Measurements from ENCODE around the gene DDX60. TPM values are rescaled to one million over a fixed set of nuclear protein-coding genes. Genes with fewer than 3 reads are reported as not detected.
A peak's percentile ranks its signal among the peaks of the same experiment; 100 is the strongest.
"Not testable (repeated sequence)": the region's sequence is repeated elsewhere in the genome, so short reads cannot be mapped to it uniquely, and the experiment has no call there.

The DDX60 gene
- total RNA-seq, 2 donors from 2014 or later = 14.3 to 38.4 TPM

GRCh38 chr4:168240821-168241220, 77.7 kb downstream of the DDX60 start:
- no peak for ATAC-seq (replicated peaks in 1 of 2)
- H3K36me3 Mint-ChIP-seq (ENCODE audit: insufficient read depth in 2 of 2) = peaks cover 24 to 28% of the 10 kb centered on the region in 2 donors
- H3K4me3 Mint-ChIP-seq = no peak overlapping the region

DNA sequence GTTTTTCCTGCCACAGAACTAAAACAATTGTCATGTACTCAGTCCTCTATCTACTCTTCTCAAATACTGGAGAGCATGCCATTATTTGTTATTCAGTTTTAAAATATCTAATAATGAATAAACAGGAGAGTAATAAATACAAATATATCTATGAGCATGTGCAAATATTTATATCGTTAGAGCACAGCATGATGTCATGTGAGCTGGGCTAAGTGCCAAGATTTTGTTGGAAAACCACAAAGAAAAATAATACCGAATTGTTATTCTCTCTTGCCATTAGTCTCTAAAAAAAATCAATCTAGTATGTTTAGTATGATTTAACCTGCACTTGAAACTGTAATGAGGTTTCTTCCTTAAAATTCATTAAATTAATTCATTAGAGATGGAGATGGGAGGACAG, 97.3 kb downstream of the DDX60 start:
- Mint-ChIP-seq H3K36me3 (ENCODE audit: insufficient read depth in 2 of 2) (peaks cover 9 to 12% of the 10 kb centered on the region in 2 donors), H3K27me3 (ENCODE audit: low read depth) (no peaks in the 10 kb centered on the region), H3K4me3 (no peak overlapping the region), H3K9me3 (no peaks in the 10 kb centered on the region), H3K27ac (no peak overlapping the region), H3K4me1 (ENCODE audit: low read depth) (peaks cover 10% of the 10 kb centered on the region)
- no peak for DNase-seq
- ATAC-seq (replicated peaks in 1 of 2) = no peak

More at GRCh38 chr4:168240821-168241220, 77.7 kb downstream of the DDX60 start:
- H3K9me3 Mint-ChIP-seq = peaks cover 11 to 13% of the 10 kb centered on the region in 2 donors
- no peak overlapping the region for H3K27ac Mint-ChIP-seq
- no peaks in the 10 kb centered on the region for H3K27me3 Mint-ChIP-seq (ENCODE audit: low read depth)
- H3K4me1 Mint-ChIP-seq (ENCODE audit: low read depth) = no peaks in the 10 kb centered on the region
- no peak for DNase-seq

- no peak for DNase-seq
- no peak overlapping the region for H3K4me3 Mint-ChIP-seq
- no peak overlapping the region for H3K27ac Mint-ChIP-seq
- no peaks in the 10 kb centered on the region for H3K9me3 Mint-ChIP-seq
- ATAC-seq (replicated peaks in 1 of 2) = no peak
- H3K36me3 Mint-ChIP-seq (ENCODE audit: insufficient read depth in 2 of 2) = peaks cover 9 to 12% of the 10 kb centered on the region in 2 donors
- peaks cover 10% of the 10 kb centered on the region for H3K4me1 Mint-ChIP-seq (ENCODE audit: low read depth)
- no peaks in the 10 kb centered on the region for H3K27me3 Mint-ChIP-seq (ENCODE audit: low read depth)
Observed at GRCh38 chr4:168220893-168221292, 97.7 kb downstream of the DDX60 start.

- Mint-ChIP-seq H3K4me1 (ENCODE audit: low read depth) (peaks cover 10% of the 10 kb centered on the region), H3K27me3 (ENCODE audit: low read depth) (no peaks in the 10 kb centered on the region), H3K4me3 (no peak overlapping the region), H3K27ac (no peak overlapping the region), H3K36me3 (ENCODE audit: insufficient read depth in 2 of 2) (peaks cover 13 to 22% of the 10 kb centered on the region in 2 donors), H3K9me3 (peaks cover 4 to 8% of the 10 kb centered on the region in 2 donors)
- peak; percentile 49 to 72 for ATAC-seq (replicated peaks in 1 of 2)
- no peak for DNase-seq
Observed at GRCh38 chr4:168218645-168219044, 99.9 kb downstream of the DDX60 start.

DNA sequence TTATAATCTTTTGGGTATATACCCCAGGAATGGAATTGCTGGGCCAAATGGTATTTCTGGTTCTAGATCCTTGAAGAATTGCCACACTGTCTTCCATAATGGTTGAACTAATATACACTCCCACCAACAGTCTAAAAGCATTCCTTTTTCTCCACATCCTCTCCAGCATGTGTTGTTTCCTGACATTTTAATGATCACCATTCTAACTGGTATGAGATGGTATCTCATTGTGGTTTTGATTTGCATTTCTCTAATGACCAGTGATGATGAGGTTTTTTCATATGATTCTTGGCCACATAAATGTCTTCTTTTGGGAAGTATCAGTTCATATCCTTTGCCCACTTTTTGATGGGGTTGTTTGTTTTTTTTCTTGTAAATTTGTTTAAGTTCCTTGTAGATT, 105.0 kb downstream of the DDX60 start:
- H3K9me3 Mint-ChIP-seq; DNase-seq; H3K27ac Mint-ChIP-seq; H3K4me1 Mint-ChIP-seq (ENCODE audit: low read depth); H3K27me3 Mint-ChIP-seq (ENCODE audit: low read depth); H3K4me3 Mint-ChIP-seq; ATAC-seq (replicated peaks in 1 of 2): not testable (repeated sequence)
- H3K36me3 Mint-ChIP-seq (ENCODE audit: insufficient read depth in 2 of 2) = peaks cover 10 to 17% of the 10 kb centered on the region in 2 donors

GRCh38 chr4:168212656-168213055, 105.9 kb downstream of the DDX60 start:
- H3K27me3 Mint-ChIP-seq (ENCODE audit: low read depth) = no peaks in the 10 kb centered on the region
- DNase-seq = no peak
- H3K27ac Mint-ChIP-seq = no peak overlapping the region
- H3K4me1 Mint-ChIP-seq (ENCODE audit: low read depth) = no peaks in the 10 kb centered on the region
- peaks cover 7 to 13% of the 10 kb centered on the region in 2 donors for H3K36me3 Mint-ChIP-seq (ENCODE audit: insufficient read depth in 2 of 2)
- no peak overlapping the region for H3K4me3 Mint-ChIP-seq
- H3K9me3 Mint-ChIP-seq = peaks cover 6 to 10% of the 10 kb centered on the region in 2 donors
- no peak for ATAC-seq (replicated peaks in 1 of 2)

- H3K4me1 Mint-ChIP-seq (ENCODE audit: low read depth) = no peaks in the 10 kb centered on the region
- no peak overlapping the region for H3K4me3 Mint-ChIP-seq
- peaks cover 8 to 10% of the 10 kb centered on the region in 2 donors for H3K36me3 Mint-ChIP-seq (ENCODE audit: insufficient read depth in 2 of 2)
- no peak overlapping the region for H3K27ac Mint-ChIP-seq
- H3K27me3 Mint-ChIP-seq (ENCODE audit: low read depth) = no peaks in the 10 kb centered on the region
- H3K9me3 Mint-ChIP-seq = peaks cover 13 to 15% of the 10 kb centered on the region in 2 donors
- DNase-seq (no peak), ATAC-seq (replicated peaks in 1 of 2) (no peak)
Observed at GRCh38 chr4:168208957-168209614, 109.5 kb downstream of the DDX60 start.

DNA sequence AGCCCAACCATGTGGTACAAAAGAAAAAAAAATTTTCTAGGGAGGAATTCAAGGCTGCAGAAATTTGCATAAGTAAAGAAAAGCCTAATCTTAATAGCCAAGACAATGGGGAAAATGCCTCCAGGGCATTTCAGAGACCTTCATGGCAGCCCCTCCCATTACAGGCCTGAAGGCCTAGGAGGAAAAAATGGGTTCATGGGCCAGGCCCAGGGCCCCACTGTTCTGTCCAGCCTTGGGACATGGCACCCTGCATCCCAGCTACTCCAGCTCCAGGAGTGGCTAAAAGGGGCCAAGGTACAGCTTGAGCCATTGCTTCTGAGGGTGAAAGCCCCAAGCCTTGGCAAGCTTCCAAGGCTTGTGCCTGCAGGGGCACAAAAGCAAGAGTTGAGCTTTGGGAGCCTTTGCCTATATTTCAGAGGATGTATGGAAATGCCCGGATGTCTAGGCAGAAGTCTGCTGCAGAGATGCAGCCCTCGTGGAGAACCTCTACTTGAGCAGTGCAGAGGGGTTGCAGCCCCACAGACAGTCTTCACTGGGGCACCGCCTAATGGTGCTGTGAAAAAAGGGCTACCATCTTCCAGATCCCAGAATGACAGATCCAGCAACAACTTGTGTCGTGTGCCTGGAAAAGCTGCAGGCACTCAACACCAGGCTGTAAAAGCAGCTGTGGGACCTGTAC, 115.2 kb downstream of the DDX60 start:
- Mint-ChIP-seq H3K36me3 (ENCODE audit: insufficient read depth in 2 of 2) (peaks cover 11 to 17% of the 10 kb centered on the region in 2 donors), H3K27me3 (ENCODE audit: low read depth) (no peaks in the 10 kb centered on the region)

DNA sequence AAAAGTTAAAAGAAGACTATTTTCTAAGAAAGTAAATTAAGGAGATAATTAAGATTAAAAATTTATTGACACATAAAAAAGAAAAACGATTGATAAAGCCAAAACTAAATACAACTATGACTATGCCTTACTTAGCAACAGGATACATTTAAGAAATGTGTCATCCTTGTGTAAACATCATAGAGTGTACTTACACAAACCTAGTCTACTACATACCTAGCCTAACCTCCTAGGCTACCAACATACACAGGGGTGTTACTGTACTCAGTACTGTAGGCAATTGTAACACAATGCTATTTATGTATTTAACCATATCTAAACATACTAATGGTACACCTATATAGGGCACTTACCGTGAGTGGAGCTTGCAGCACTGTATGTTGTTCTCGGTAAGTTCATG, 117.9 kb downstream of the DDX60 start:
- H3K4me1 Mint-ChIP-seq (ENCODE audit: low read depth) = no peaks in the 10 kb centered on the region
- no peak overlapping the region for H3K27ac Mint-ChIP-seq
- peaks cover 8 to 12% of the 10 kb centered on the region in 2 donors for H3K36me3 Mint-ChIP-seq (ENCODE audit: insufficient read depth in 2 of 2)
- no peak overlapping the region for H3K4me3 Mint-ChIP-seq
- ATAC-seq (replicated peaks in 1 of 2) (peak in 1 of 2 donors; percentile 47), DNase-seq (no peak)
- H3K27me3 Mint-ChIP-seq (ENCODE audit: low read depth) = no peaks in the 10 kb centered on the region
- H3K9me3 Mint-ChIP-seq = peaks cover 17 to 21% of the 10 kb centered on the region in 2 donors

More for the DNA sequence above, 115.2 kb downstream of the DDX60 start:
- no peak overlapping the region for H3K27ac Mint-ChIP-seq
- peaks cover 21 to 24% of the 10 kb centered on the region in 2 donors for H3K9me3 Mint-ChIP-seq
- DNase-seq = no peak
- no peaks in the 10 kb centered on the region for H3K4me1 Mint-ChIP-seq (ENCODE audit: low read depth)
- no peak overlapping the region for H3K4me3 Mint-ChIP-seq
- no peak for ATAC-seq (replicated peaks in 1 of 2)

- Mint-ChIP-seq H3K27ac (peak overlapping the region; percentile 54), H3K4me3 (no peak overlapping the region), H3K36me3 (ENCODE audit: insufficient read depth in 2 of 2) (peaks cover 7 to 8% of the 10 kb centered on the region in 2 donors), H3K4me1 (ENCODE audit: low read depth) (no peaks in the 10 kb centered on the region), H3K9me3 (peaks cover 12 to 14% of the 10 kb centered on the region in 2 donors), H3K27me3 (ENCODE audit: low read depth) (no peaks in the 10 kb centered on the region)
- ATAC-seq (replicated peaks in 1 of 2) = peak; percentile 77 to 97
- DNase-seq = peak; percentile 4 to 17
Observed at GRCh38 chr4:168199260-168199957, 119.1 kb downstream of the DDX60 start.

DNA sequence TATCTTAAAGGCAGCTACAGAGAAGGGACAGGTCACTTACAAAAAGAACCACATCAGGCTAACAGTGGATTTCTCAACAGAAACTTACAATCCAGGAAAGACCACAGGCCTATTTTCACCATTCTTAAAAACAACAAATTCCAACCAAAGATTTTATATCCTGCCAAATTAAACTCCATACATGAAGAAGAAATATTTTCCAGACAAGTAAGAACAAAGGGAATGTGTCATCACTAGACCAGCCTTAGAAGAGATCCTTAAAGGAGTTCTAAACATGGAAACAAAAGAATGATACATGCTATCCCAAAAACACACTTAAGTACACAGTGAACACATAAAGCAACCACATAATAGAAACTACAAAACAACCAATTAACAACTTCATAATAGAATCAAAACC, 120.6 kb downstream of the DDX60 start:
- no peak overlapping the region for H3K4me3 Mint-ChIP-seq
- ATAC-seq (replicated peaks in 1 of 2) (no peak), DNase-seq (no peak)
- no peaks in the 10 kb centered on the region for H3K27me3 Mint-ChIP-seq (ENCODE audit: low read depth)
- peaks cover 5% of the 10 kb centered on the region in 2 donors for H3K36me3 Mint-ChIP-seq (ENCODE audit: insufficient read depth in 2 of 2)
- H3K27ac Mint-ChIP-seq = no peak overlapping the region
- H3K9me3 Mint-ChIP-seq = peaks cover 7 to 10% of the 10 kb centered on the region in 2 donors
- H3K4me1 Mint-ChIP-seq (ENCODE audit: low read depth) = no peaks in the 10 kb centered on the region

- H3K27me3 Mint-ChIP-seq (ENCODE audit: low read depth) = no peaks in the 10 kb centered on the region
- no peak overlapping the region for H3K4me3 Mint-ChIP-seq
- no peak for ATAC-seq (replicated peaks in 1 of 2)
- no peaks in the 10 kb centered on the region for H3K4me1 Mint-ChIP-seq (ENCODE audit: low read depth)
- H3K9me3 Mint-ChIP-seq = no peaks in the 10 kb centered on the region
- H3K36me3 Mint-ChIP-seq (ENCODE audit: insufficient read depth in 2 of 2) = no peaks in the 10 kb centered on the region
- no peak for DNase-seq
- H3K27ac Mint-ChIP-seq = no peak overlapping the region
Observed at GRCh38 chr4:168188754-168189153, 129.8 kb downstream of the DDX60 start.
